Rectal smooth muscle tissue (tissue), 1 donor: ENCODE measurements around the gene ARMC9.

Experiments
- H3K27ac ChIP-seq: one replicate; pipeline ENCODE4 v1.7.0; 2013; ENCODE audit warnings: low read depth, low read length, inconsistent platforms
- H3K27me3 ChIP-seq: one replicate; pipeline ENCODE4 v1.7.0; 2013; ENCODE audit warnings: low read length; ENCODE audit not compliant: control insufficient read depth, insufficient read depth
- H3K36me3 ChIP-seq: one replicate; pipeline ENCODE4 v1.7.0; 2013; ENCODE audit warnings: low read length; ENCODE audit not compliant: control insufficient read depth, insufficient read depth
- H3K4me1 ChIP-seq: one replicate; pipeline ENCODE4 v1.7.0; 2013; ENCODE audit warnings: low read length; ENCODE audit not compliant: control insufficient read depth, insufficient read depth
- H3K4me3 ChIP-seq: one replicate; pipeline ENCODE4 v1.7.0; 2013; ENCODE audit warnings: low read length
- H3K9ac ChIP-seq: one replicate; pipeline ENCODE4 v1.7.0; 2013; ENCODE audit warnings: low read length

ARMC9 gene

GRCh38 chr2:231305221-231305620 is 106.8 kb downstream of the ARMC9 start:
- Histone ChIP-seq H3K27ac (no peak overlapping the region), H3K36me3 (no peaks in the 10 kb centered on the region), H3K4me1 (no peaks in the 10 kb centered on the region)

DNA sequence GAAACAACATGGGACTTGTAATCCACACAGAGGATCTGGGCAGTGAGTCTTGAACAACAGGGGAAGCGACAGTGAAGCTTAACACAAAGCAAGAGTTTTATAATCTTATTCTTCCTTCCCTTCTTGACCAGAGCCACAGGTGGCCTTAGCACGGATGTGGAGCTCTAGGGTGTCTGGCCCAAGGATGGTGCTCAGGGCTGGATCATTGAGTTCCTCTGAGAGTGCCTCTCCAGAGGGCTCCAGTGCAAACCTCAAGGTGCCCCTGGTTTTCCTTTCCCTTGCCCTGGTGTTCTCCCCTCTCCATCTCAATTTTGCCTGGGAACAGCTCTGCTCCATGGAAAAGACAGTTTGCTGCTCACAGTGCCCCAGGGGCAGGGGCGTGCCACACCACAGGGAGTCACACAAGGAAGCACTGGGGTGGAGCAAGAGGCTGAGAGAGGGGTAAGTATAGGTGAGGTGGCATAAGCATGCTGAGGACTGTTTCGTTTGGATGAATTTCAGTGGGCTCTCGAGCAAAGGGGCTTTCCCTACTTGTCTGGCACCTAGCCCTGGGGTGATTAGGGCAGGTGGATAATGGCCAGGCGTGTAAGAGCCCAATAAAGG is 108.5 kb downstream of the ARMC9 start:
- H3K27ac ChIP-seq, result no peak overlapping the region
- no peaks in the 10 kb centered on the region for H3K36me3 ChIP-seq
- no peaks in the 10 kb centered on the region for H3K4me1 ChIP-seq
- H3K4me3 ChIP-seq, result no peak overlapping the region
- no peaks in the 10 kb centered on the region for H3K27me3 ChIP-seq
- no peak overlapping the region for H3K9ac ChIP-seq

More at GRCh38 chr2:231305221-231305620, 106.8 kb downstream of the ARMC9 start:
- Histone ChIP-seq H3K9ac (no peak overlapping the region), H3K27me3 (no peaks in the 10 kb centered on the region), H3K4me3 (no peak overlapping the region)

- no peak overlapping the region for H3K9ac ChIP-seq
- H3K27ac ChIP-seq, result no peak overlapping the region
Measured at GRCh38 chr2:231308219-231308618, 109.8 kb downstream of the ARMC9 start.

GRCh38 chr2:231308631-231309428 is 110.4 kb downstream of the ARMC9 start:
- Histone ChIP-seq H3K9ac (no peak overlapping the region), H3K27me3 (no peaks in the 10 kb centered on the region), H3K4me1 (no peaks in the 10 kb centered on the region), H3K27ac (no peak overlapping the region), H3K36me3 (no peaks in the 10 kb centered on the region), H3K4me3 (no peak overlapping the region)

More at GRCh38 chr2:231308219-231308618, 109.8 kb downstream of the ARMC9 start:
- H3K4me3 ChIP-seq, result no peak overlapping the region
- H3K27me3 ChIP-seq, result no peaks in the 10 kb centered on the region
- H3K36me3 ChIP-seq, result no peaks in the 10 kb centered on the region
- H3K4me1 ChIP-seq, result no peaks in the 10 kb centered on the region

- no peak overlapping the region for H3K4me3 ChIP-seq
- no peaks in the 10 kb centered on the region for H3K4me1 ChIP-seq
- H3K27ac ChIP-seq, result no peak overlapping the region
- H3K36me3 ChIP-seq, result no peaks in the 10 kb centered on the region
- H3K27me3 ChIP-seq, result no peaks in the 10 kb centered on the region
- no peak overlapping the region for H3K9ac ChIP-seq
Measured at GRCh38 chr2:231312066-231312465, 113.6 kb downstream of the ARMC9 start.

DNA sequence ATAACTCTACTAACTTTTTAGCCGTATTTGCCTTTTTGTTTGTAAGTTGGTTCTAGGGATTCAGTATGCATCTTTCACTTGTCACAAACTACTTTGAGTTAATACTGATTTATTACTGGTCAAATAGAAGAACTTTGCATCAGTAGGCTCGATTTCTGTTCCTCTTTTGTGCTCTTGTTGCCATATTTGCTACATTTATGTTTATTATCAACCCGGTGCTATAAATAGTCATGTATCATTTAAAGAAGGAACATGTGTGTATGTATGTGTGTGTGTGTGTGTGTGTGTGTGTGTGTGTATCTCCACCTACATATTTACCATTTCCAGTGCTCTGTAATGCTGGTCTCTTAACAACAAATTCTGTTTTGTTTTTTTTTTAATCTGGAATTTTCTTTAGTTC is 117.5 kb downstream of the ARMC9 start:
- Histone ChIP-seq H3K27me3 (no peaks in the 10 kb centered on the region), H3K4me1 (no peaks in the 10 kb centered on the region), H3K9ac (no peak overlapping the region), H3K36me3 (no peaks in the 10 kb centered on the region), H3K27ac (no peak overlapping the region), H3K4me3 (no peak overlapping the region)

DNA sequence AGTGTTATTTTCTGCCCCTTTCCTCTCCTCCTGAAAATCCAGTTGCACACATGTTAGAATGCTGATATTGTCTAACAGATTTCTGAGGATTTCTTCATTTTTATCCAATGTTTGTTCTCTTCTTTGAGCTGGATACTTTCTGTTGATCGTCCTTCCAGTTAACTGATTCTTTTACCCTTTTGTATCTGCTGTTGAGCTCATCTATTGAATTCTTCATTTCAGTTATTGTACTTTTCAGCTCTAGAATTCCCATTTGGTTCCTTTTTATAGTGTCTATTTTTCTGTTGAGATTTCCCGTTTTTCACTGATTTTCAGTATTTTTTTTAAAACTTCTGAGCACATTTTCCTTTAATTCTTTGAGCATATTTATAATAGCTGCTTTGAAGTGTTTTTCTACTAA is 119.1 kb downstream of the ARMC9 start:
- H3K27ac ChIP-seq, result no peak overlapping the region
- H3K9ac ChIP-seq, result no peak overlapping the region
- H3K4me1 ChIP-seq, result no peaks in the 10 kb centered on the region
- no peaks in the 10 kb centered on the region for H3K27me3 ChIP-seq
- H3K4me3 ChIP-seq, result no peak overlapping the region
- no peaks in the 10 kb centered on the region for H3K36me3 ChIP-seq

DNA sequence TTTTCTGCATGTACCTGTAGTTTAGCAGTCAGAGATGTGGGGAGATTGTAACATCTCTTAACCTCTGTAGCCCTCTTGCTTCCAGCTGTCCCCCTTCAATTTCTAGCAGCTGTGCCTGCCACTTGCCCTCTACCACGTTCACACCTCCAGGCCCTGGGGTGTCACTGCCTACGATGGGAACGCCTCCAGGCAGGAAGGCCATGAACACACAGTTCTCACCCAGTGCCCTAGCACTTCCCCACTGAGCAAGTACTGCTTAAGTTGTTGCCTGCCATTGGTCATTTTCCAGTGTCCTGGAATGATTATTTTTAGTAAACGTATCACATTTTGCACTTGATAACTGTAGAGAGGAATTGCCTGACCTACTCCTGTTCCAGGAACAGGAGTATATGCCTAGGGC is 120.0 kb downstream of the ARMC9 start:
- no peaks in the 10 kb centered on the region for H3K4me1 ChIP-seq
- no peak overlapping the region for H3K27ac ChIP-seq
- no peaks in the 10 kb centered on the region for H3K36me3 ChIP-seq
- no peak overlapping the region for H3K4me3 ChIP-seq
- H3K27me3 ChIP-seq, result no peaks in the 10 kb centered on the region
- H3K9ac ChIP-seq, result no peak overlapping the region

- no peak overlapping the region for H3K9ac ChIP-seq
- H3K4me1 ChIP-seq, result no peaks in the 10 kb centered on the region
- H3K36me3 ChIP-seq, result no peaks in the 10 kb centered on the region
- H3K27ac ChIP-seq, result no peak overlapping the region
- no peak overlapping the region for H3K4me3 ChIP-seq
- no peaks in the 10 kb centered on the region for H3K27me3 ChIP-seq
Measured at GRCh38 chr2:231318954-231319353, 120.5 kb downstream of the ARMC9 start.

DNA sequence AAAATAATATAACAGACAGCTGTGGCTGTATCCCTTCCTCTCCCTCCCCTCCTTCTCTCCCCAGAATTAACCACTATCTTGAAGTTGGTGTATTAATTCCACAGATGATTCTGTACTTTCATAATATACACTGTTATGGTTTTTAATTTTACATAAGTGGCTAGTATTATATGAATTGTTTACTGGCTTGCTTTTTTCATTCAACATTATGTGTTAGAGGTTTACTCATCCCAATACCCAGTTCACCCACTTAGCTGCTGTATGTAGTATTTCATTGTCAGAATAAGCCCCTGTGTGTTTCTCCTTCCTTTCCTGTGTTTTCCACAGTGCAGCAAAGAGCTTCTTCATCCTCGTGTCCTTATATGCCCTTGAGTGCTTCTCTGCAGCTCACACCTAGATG is 121.4 kb downstream of the ARMC9 start:
- Histone ChIP-seq H3K36me3 (no peaks in the 10 kb centered on the region), H3K27me3 (no peaks in the 10 kb centered on the region), H3K27ac (no peak overlapping the region), H3K4me3 (no peak overlapping the region), H3K4me1 (no peaks in the 10 kb centered on the region), H3K9ac (no peak overlapping the region)

DNA sequence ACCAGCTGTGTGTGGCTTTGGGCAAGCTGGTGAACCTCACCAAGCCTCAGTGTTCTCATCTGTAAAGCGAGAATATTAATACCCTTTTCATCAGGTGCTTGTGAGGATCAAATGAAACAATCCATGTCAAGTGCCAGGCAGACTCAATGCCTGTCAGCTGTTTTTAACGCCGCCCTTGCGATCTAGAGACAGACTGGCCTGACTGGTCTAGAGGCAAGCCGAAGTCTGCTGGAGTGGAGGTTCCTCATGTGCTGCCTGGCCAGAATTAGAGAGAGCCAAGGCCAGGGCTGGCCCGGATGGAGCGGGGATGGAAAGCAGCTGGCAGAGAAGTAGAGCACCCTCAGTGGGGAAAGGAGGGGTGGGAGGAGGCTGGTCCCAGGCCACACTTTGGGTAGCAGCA is 122.6 kb downstream of the ARMC9 start:
- no peak overlapping the region for H3K4me3 ChIP-seq
- H3K4me1 ChIP-seq, result no peaks in the 10 kb centered on the region
- H3K27ac ChIP-seq, result no peak overlapping the region
- H3K36me3 ChIP-seq, result no peaks in the 10 kb centered on the region
- H3K27me3 ChIP-seq, result no peaks in the 10 kb centered on the region
- H3K9ac ChIP-seq, result no peak overlapping the region

DNA sequence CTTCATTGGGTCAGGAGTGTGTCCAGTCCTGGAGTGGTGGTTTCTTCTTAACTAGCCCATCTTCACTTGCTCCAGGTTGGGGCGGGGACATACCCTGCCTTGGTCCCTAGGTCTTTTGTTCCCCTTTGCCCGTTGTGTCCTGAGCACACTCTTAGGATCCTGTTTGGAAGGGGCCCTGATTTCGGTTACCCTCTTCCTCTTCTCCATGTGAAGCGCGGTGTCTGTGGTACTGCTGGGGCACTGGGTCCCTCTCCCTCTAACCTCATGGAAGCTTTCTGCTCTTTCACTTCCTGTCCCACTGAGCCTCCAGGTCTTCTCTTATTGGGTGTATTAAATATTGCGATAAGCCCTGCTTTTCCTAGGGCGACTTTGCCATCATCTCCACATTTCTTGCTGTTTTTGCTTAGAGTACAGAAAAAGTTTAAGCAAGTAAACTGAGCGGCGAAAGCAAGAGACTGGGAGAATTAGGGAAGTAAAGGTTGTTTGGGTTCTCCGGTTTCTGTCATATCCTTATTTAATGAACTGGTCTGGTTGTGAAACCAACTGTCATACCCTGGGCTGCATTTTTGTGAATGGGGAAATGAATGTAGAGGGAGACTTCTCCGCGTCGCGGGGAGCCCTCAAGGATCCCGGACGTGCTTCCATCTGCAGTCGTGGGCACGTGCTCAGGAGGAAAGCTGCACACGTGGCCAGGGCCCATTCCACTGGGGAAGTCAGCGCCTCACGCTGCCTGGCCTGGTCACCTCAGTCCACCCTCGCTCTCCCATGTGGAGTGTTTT is 123.3 kb downstream of the ARMC9 start:
- Histone ChIP-seq H3K4me1 (no peaks in the 10 kb centered on the region), H3K9ac (no peak overlapping the region), H3K27me3 (no peaks in the 10 kb centered on the region), H3K4me3 (no peak overlapping the region), H3K27ac (no peak overlapping the region), H3K36me3 (no peaks in the 10 kb centered on the region)
